Uterus (tissue), 2 donors: ENCODE data around the gene SLC43A3.

Experiments used
- CTCF ChIP-seq, 4 experiments: fragments of 200-600 bp in 2 of 4; fragments of 450-650 bp in 2 of 4; sonication (generic) in 2 of 4; IDR thresholded peaks; one replicate each; pipeline ENCODE4 v1.5.1; 2016 to 2019; ENCODE audit warnings: antibody characterized with exemption in 4 of 4, mild to moderate bottlenecking in 2 of 4, moderate library complexity in 1 of 4
- POLR2A ChIP-seq, 2 donors: fragments of 450-650 bp; IDR thresholded peaks; one replicate each; pipeline ENCODE4 v1.6.1; 2016; ENCODE audit warnings: antibody characterized with exemption in 2 of 2, mild to moderate bottlenecking in 1 of 2, moderate library complexity in 1 of 2

GRCh38 chr11:57394203-57394965 lies 32.5 kb downstream of the SLC43A3 start:
- no peak for TF ChIP-seq CTCF (IDR thresholded peaks at IDR 0.05)
- no peak for TF ChIP-seq POLR2A (IDR thresholded peaks at IDR 0.05)
